GM18502 (cell line): ENCODE data around the gene PIP5K1C.
"Not testable (repeated sequence)": the region's sequence is repeated elsewhere in the genome, so short reads cannot be mapped to it uniquely, and the experiment has no call there.

ENCODE experiments used
- ATAC-seq: cut with Tn5 transposase; IDR thresholded peaks from one replicate; pipeline ENCODE4 v1.9.1; 2021; ENCODE audit warnings: mild to moderate bottlenecking; ENCODE audit not compliant: unreplicated experiment, poor library complexity

The PIP5K1C gene

DNA sequence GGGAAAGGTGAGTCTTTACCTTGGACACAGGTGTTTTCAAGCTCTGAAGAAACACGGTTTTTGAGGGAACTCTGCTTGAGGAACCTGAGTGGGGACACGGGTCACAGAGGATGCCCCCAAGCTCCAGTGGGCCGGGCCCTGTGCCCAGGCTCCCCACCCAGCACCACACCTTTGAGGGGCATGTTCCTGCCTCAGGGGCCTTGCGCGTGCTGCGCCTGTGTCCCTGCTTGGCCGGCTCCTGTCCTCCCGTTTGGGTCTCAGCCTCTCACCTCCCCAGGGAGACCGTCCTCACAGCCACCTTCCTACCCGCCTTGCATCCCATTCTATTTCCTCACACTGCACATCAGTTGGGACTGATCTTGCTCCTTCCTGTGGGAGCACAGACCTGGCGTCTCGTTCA is 21.1 kb downstream of the PIP5K1C start:
- no peak for ATAC-seq

DNA sequence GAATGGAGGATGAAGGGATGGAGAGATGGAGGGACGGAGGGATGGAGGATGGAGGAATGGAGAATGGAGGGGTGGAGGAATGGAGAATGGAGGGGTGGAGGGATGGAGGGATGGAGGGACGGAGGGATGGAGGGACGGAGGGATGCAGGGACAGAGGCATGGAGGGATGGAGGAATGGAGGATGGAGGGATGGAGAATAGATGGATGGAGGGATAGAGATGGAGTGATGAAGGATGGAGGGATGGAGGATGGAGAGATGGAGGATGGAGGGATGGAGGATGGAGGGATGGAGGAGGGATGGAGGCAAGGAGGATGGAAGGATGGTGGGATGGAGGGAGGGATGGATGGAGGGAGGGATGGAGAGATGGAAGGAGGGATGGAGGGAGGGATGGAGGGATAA is 22.1 kb downstream of the PIP5K1C start:
- ATAC-seq: no peak

DNA sequence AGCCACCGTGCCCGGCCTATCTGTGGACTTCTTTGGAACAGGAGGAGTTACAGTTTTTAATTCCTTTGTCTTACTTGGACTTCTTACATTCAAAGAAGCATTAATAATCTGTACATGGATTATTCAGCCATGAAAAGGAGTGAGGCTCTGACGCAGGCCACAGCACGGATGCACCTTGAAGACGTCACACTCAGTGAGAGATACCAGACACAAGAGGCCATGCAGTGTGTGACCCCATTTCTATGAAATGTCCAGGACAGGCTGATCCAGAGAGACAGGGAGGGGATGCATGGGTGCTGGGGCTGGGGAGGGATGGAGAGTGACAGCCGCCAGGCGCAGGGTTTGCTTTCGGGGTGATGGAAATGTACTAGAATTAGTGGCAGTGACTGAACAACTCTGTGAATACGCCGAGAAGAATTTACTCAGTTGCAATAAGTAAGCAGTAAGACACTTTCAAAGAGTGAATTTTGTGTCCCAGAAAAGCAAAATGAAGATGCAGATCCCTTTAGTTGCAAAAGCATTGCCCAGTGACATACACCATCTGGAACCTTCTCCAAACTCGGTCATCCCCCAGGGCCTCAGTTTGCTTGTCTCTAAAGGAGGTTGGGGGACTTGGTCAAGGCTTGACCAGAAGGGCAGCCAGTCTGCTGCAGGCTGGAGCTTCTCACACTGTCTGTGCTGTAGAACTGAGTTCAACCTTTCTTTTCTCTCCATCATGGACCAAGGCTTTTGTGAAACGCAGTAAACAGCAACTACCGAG is 25.3 kb downstream of the PIP5K1C start:
- ATAC-seq: no peak

GRCh38 chr19:3673506-3674439 is 26.5 kb downstream of the PIP5K1C start:
- no peak for ATAC-seq

DNA sequence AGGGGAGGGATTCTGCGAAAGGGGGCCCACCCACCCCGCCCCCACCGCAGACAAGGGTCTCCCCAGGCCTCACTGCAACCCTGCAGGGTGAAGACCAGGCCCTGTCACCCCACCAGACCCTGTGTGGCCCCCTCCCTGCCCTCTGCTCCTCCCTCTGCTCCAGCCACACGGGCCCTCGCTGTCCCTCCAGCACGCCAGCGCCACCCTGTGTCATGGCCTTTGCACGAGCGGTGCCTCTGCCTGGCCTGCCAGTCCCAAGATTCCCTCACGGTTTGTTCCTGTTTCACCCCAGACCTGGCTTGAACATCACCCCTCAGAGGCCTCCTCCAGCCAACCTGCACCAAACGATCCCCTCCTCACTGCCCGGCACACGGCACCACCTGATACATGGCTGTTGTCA is 27.3 kb downstream of the PIP5K1C start:
- no peak for ATAC-seq

GRCh38 chr19:3672575-3672948 is 27.7 kb downstream of the PIP5K1C start:
- ATAC-seq: no peak

DNA sequence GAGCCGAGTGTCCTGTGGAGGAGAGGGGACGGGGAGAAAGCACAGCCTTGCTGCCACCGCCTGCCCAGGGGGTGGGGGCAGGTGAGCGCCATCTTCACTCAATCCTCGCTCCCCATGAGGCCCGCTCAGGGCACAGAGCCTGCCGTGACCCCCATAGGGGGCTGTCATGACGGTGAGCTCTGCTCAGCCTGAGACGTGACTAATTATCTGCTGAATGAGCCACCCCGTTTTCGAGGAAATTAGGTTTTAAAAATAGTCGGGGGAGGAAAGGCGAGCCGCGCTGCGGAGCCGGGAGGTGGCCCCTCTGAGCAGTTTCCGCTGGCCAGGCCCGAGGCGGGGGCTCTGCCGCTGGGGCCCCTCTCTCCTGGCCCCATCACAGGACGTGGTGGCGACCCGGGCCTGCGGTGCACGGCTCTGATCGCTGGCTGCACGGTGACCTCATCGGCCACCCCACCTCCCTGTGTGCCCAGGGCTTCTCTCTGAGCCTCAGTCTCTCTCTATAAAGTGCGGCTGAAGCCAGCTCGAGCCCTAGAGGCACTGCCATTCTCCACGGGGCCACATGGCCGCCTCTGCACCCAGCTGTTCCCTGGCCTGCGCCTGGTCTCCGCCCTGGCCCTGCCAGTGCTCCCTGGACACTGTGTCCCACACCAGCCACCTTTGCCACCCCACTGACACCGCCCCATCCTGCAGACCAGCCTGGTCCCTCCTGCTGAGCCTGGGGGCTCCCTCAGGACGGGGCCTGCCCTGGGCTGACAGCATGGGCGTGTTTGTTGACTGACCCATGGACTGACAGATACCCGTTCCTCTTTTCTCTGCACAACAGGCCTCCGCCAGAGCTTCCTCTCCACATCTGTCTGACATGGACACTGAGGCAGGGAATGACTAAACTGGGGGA is 28.3 kb downstream of the PIP5K1C start:
- ATAC-seq: no peak

DNA sequence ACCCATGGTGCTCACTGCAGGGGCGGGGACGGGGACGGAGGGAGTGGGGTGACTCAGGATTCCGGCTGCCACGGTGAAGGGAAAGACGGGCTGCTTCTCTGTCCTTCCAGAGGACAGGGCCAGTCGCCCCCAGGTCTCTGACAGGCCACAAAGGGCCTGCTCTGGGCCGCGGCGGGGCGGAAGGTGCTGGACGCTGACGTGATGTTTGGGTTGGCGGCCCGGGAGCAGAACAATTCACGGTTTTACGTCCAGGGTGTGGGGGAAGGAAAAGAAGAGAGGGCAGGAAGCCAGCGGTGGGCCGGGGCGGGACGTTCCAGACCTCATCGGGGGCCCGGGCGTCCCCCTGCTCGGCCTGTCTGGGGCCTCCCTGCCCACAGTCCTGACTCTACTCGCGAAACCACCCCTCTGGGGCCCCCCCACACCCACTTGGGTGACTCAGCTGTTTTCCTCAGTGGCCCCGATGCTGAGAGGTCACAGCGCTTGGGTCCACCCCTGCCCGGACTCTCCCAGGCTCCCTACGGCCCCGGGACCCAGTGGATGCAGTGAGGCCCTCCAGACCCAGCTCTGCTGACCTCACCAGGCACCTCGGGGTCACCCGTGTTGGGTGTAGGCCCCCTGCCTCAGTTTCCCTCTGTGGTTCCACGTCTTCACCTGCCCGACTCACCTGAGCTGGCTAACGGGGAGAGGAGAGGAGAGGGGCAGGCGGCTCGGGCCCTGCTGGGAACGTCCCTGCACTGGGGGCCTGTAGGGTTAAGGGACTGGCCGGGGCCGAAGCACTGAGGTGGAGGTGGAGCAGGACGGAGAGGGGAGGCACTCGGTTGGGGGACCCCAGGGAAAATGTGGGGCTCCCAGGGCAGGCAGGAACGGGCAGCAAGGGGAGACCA is 29.2 kb downstream of the PIP5K1C start:
- ATAC-seq: no peak

GRCh38 chr19:3669947-3670795 is 30.1 kb downstream of the PIP5K1C start:
- no peak for ATAC-seq

DNA sequence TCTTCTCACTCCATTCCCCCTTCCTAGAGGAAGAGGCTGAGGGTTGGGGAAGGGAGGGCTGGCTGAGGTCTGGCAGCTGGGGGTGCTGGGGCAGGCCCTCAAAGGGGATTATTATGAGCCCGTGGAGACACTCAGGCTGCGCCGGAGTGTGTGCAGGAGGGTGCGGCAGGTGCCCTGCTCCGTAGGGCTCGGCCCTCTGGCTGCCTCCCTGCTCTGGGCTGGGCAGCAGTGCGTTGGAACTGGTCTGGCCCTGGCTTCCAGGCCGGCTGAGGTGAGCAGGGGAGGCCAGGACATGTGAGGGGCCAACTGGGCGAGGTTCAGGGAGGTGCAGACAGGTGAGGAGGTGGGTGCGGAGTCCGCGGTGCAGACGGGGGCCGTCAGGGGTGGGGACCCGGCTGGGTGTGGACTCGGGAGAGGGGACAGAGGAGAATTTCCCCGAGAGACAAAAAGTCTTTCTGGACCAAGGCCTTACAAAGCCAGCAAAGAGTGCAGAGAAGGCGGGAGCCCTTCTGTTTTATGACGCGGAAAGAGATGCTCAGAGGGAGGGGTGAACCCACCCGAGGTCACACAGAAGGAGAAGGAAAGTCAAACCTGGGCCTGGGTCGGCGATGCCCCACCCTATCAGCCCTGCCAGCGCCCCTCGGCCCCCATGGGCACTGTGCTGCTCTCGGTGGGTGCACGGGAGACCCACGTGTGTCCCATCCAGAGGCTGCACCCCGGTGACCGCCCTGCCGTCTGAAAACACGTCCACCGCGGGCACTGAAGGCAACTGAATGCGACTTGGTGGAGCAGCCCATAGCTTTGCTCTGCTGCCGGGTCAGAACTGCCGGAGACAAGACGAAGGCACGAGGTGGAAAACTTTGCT is 31.0 kb downstream of the PIP5K1C start:
- no peak for ATAC-seq

- ATAC-seq: no peak
These were observed 31.8 kb downstream of the PIP5K1C start for GRCh38 chr19:3668331-3669081.

DNA sequence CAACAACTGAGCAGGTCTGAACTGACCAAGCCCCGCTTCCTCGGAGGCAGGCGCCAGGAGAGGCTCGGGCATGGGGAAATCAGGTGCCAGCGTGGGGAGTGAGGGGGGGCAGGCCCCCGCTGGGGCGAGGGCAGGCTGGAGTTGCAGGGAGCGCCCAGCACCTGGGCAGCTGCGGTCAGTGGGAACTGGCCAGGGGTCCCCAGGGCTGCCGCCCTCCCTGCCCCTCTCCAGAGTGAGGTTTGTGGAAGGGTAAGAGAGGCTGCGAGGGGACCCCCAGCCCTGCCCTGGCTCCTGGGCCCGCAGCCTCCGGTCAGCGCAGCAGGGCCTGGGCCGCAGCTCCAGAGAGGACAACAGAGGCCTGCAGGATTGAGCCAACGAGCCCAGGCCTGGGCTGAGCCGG is 32.5 kb downstream of the PIP5K1C start:
- ATAC-seq: no peak

DNA sequence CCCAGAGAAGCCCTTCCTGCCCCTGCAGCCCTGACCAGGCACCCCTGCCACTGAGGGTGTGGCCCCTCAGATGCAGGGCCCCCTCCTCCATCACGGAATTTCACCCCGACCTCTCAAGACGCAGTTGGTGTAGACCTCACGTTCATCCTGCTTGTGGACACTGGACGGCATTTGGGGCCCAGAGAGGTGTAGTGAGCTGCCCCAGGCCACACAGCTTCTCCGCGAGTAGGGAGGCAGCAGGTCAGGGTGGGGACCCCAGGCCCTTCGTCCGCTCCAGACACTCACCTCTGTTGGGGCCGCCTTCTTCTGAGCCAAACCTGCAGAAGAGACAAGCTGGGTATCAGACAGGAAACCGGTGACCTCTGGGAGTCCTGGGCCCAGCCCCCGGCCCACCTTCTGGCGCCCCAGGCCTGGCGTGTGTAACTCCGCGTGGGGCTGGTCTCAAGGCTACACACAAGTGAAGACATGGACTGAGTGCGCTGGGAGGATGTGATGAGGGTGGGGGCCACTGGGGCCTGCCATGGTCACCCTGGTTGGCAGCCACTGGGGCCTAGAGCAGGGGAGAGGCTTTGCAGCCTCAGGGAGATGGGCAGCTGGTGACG is 33.1 kb downstream of the PIP5K1C start:
- ATAC-seq: no peak

GRCh38 chr19:3666545-3666856 is 33.8 kb downstream of the PIP5K1C start:
- not testable (repeated sequence) for ATAC-seq

GRCh38 chr19:3665681-3666544 is 34.4 kb downstream of the PIP5K1C start:
- ATAC-seq: no peak
